ENCODE data around the gene SEC61G.

- TF ChIP-seq CTCF (IDR thresholded peaks at IDR 0.05) (no peak), CHD2 (IDR thresholded peaks at IDR 0.05; ENCODE audit: low read length, partially characterized antibody) (no peak)
Measured at GRCh38 chr7:54796853-54797252, 37.8 kb upstream of the SEC61G start.
